Amygdala (tissue), 56 donors: ENCODE results near the gene ETNK1.

Source experiments
- DNase-seq, 56 donors: peaks; one replicate each; lab custom pipeline; 2025; lab: John Stamatoyannopoulos, UW

Gene ETNK1

GRCh38 chr12:22731236-22731635 lies 106.3 kb downstream of the ETNK1 start:
- DNase-seq, result no peak

DNA sequence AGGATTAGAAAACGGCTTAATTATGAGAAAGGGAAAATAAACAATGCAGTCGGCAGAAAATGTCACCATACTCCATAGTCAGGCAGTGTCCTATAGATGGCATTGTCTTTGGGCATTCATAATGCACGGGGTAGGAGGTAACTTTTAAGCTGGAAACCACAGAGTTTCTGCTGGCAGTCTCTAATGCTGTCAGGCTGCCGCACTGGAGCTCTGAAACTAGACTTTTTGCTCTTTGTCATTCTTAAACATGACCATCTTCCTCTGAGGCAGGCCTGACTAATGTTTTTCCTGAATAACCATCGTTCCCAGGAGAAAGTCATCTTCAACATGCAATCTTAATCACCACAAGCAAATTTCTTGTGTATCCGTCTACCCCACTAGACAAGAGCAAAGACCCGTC lies 108.8 kb downstream of the ETNK1 start:
- no peak for DNase-seq

GRCh38 chr12:22738945-22739344 lies 114.0 kb downstream of the ETNK1 start:
- no peak for DNase-seq
